HG03095 (cell line): ENCODE results near the gene CACNG5.
"Not testable (repeated sequence)": the region's sequence is repeated elsewhere in the genome, so short reads cannot be mapped to it uniquely, and the experiment has no call there.

Experiments
- ATAC-seq: cut with Tn5 transposase; IDR thresholded peaks from one replicate; pipeline ENCODE4 v1.9.1; 2021; ENCODE audit warnings: moderate library complexity; ENCODE audit not compliant: unreplicated experiment

Gene CACNG5

DNA sequence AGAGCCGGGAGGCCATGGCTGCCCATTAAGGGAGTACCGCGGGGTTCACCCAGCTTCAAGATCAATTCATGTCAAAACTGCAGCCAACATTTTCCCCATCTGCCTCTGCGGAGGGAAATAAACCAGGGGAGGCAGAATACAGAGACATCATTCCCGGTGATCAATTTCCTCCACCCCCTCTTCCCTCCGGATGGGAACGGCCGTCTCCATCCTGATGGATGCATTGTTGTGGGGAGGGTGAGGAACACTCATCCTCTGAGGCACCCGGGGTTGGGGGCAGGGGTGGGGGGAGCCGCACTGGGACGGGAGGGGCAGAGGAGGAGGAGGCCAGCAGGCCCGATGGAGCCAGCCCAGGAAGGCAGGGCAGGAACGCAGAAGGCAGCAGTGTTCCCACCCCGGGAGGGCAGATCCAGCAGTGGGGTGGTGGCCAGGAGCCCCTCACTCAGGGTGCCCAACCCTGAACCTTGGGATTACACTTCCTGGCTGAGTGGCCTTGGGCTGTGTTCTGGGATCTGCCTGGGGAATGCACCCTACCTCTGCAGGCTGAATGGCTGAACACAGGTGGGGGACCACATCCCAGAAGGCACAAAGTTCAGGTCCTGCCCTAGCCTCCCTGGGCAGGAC is 14.2 kb downstream of the CACNG5 start:
- no peak for ATAC-seq

DNA sequence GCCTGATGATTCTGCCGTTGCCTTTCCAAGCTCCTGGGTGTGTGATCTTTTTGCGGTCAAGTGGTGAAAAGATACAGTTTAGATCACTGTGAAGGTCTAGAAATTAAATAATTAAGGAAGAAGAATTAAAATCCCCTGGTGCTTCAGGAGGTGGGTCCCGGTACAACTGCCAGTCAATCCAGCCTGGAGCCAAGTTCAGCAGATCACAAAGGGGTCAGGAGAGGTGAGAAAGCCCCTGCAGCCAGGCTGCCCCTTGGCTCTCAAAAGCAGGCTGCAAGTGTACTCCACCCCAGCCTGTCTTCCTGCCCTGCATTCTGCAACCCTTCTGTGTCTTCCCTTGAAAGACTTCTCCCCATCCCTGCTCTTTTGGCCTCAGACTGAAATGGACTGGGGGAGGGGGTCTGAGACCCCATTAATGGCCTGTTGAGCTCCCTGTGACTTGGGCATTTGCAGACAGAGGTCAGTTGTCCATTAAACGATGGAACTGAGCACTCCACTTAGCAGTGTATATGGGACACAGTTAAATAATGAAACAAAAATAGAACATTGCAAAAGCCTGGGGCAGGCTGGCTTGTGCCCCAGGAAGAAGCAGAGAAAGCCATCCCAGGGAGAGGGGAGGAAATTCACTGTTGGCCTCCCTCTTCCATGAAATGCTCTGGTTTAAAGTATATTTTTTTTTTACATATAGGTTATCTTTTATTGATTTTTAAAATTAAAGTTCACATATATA is 15.1 kb downstream of the CACNG5 start:
- ATAC-seq = no peak

DNA sequence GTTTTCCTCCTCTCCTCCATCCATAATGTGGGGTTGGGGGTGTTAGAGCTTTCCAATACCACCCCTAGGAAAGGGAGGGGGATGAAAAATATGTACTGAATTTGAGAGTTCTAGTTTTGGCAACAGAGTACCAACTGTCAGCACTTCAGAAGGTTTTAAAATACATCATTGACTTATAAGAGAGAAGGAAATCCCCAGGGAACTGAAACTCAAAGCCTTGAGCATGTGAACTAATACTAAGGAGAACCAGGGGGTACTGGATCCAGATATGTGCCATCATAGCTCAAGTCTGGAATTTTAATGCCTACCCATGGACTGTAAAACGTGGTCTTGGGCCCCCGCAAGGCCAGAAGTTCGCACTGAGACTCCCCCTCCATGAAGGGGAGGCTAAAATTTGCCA is 15.8 kb downstream of the CACNG5 start:
- no peak for ATAC-seq

DNA sequence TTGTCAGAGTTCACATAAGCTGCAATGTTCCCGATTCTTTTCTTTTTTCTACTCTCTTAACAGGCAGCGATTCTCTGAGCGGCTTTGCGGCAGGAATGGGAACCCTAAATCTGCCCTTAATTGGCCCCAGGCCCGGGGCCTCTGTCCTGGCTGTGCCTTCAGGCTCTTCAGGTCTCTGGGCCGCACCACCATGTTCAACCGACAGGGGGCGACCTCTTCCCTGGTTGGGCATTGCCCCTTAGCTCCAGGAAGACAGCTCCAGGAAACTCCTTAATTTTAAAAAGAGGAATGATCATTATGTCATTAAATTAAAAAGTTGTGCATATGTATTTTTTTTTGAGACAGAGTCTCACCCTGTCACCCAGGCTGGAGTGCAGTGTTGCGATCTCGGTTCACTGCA is 20.3 kb downstream of the CACNG5 start:
- ATAC-seq = no peak

DNA sequence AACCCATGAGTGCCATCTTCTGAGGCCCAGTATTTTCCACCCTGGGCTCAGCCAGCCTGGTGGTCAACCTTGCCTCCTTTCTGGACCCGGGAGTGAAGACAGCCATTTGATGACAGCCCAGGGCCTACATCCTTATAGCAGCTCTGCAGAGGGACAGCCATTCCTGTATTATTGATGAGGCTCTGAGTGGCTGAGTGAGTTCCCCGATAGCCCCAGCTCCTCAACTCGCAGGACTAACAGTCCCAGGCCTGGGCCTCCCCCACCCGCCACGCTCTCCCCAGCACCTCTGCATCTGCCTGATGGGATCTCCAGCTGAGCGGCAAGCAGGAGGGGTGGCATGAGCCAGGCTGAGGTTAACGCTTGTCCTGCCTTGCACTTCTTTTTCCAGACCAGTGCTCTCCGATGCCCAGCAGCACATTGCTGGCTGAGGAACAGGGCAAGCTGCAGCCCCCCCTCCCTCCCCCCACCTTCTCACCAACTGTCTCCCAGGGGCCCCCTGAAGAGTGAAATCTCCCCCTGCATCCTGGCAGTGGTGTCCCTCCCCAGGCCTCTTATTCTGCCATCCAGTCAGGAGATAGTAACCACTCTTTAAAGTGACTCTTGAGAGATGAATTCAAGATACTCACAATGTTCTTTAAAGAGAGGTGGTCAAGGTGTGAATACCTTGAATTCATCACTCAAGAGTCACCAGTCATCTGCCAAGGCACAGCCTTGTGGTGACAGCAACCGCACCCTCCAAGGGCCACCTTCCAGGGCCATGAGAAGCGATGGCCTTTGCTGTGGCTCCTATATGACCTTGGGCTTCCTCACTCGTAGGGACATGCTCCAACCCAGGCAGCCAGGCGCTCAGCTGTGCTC is 23.5 kb downstream of the CACNG5 start:
- no peak for ATAC-seq

DNA sequence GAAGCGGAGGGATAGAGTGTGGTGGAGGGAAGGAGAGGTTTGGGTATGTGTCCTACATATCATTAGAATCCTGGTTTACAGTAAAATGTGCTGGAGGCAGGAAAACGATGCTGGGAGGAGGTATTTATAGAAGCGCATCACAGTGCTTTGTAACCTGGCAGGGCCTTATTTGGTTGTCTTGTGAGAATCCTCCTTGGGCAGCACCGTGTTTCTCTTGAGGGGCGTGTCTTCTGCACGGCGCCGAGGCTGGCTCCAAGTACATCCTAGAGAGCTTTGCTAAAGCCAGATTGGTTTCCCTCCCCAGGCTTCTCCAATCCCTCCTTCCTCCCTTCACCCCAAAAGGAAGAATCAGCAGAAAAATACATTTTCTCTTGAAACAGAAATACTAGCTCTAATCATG is 24.4 kb downstream of the CACNG5 start:
- ATAC-seq = no peak

DNA sequence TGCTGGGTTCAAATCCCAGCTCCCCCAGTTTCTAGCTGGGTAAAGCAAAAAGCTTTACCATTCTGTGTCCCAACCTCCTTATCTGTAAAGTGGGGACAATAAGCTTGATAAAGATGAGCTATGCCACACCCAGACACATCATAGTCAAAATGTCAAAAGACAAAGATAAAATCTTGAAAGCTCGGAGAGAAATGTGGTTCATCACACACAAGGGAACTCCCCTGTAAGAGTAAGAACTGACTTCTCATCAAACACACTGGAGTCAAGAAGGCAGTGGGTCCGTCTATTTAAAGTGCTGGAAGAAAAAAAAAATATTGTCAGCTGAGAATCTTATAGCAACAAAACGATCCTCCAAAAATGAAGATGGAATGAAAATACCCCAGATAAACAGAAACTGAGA is 25.3 kb downstream of the CACNG5 start:
- no peak for ATAC-seq

DNA sequence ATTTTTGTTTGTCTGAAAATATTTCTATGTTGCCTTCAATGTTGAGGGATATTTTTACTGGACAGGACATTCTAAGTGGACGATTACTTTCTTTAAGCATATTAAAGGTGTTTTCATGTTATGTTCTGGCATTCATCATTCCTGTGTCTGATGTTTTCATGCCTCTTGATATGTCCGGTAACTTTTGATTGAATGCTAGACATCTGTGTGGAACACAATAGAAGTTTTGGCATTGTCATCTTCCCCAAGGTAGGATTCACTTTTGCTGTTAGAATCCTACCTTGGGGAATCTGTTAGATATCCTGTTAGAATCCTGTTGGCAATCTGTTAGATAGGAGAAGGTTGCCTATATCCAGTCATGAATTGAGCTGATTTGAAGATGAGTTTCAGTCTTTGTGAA is 28.9 kb downstream of the CACNG5 start:
- no peak for ATAC-seq

DNA sequence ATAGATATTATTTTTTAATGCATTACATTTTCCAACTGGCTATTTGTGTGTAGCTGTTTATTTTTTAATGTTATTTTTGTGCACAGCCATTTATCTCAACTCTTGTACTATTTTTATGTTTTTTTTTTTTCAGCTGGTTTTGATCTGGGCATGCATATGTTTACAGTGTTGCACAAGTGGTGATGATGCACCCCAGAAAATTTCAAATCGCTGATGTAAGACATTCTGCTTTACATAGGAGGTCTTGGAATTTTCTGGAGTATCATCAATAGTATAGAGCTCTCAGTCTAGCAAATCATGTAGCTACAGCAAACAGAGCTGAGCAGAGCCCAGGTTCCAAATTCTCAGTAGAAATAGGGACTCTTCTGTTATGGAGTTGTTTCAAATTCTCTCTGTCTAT is 30.2 kb downstream of the CACNG5 start:
- no peak for ATAC-seq

DNA sequence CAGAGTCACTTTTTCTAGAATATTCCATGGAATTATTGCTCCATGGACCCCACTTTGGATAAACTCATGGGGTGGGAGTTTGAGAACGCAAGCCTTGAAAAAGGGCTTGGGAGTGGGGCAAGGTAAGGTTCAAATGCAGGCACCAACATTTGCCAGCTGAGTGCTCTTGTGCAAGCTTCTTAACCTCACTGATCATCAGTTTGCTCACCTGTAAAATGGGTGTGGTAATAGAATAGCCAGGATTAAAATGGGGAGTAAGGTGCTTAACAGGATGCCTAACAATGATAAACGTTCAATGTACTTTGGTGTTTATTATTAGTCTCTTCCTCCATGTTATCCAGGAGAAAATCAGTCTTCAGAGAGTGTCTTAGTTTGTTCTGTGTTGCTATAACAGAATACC is 39.0 kb downstream of the CACNG5 start:
- ATAC-seq = no peak

DNA sequence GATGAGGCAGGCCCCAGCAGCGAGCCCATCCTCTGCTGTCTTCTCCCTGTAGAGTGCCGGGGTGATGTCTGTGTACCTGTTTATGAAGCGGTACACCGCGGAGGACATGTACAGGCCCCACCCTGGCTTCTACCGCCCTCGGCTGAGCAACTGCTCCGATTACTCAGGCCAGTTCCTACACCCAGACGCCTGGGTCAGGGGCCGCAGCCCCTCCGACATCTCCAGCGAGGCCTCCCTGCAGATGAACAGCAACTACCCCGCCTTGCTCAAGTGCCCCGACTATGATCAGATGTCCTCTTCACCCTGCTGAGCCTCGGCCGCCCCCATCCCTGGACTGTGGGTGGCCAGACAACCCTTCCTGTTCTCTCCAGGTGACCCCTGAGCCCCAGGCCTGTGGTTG is 50.0 kb downstream of the CACNG5 start:
- no peak for ATAC-seq

DNA sequence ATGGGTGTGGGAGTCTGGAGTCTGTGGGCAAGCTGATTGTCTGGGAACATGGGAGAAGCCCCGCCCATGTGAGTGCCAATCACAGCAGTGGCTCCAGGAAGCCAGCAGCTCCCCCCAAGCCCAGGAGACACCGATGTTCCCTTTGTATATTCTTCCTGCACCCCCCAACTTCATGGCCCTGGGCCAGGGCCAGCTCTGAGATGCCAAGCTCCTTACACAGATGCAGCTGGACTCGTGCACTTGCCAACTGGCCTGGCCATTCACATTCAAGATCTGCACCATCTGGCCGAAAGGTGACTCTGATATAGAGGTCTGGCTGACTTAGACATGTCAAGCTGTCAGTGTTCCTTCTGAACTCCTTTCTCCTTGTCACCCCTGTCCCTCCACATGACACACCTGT is 50.5 kb downstream of the CACNG5 start:
- ATAC-seq = no peak

DNA sequence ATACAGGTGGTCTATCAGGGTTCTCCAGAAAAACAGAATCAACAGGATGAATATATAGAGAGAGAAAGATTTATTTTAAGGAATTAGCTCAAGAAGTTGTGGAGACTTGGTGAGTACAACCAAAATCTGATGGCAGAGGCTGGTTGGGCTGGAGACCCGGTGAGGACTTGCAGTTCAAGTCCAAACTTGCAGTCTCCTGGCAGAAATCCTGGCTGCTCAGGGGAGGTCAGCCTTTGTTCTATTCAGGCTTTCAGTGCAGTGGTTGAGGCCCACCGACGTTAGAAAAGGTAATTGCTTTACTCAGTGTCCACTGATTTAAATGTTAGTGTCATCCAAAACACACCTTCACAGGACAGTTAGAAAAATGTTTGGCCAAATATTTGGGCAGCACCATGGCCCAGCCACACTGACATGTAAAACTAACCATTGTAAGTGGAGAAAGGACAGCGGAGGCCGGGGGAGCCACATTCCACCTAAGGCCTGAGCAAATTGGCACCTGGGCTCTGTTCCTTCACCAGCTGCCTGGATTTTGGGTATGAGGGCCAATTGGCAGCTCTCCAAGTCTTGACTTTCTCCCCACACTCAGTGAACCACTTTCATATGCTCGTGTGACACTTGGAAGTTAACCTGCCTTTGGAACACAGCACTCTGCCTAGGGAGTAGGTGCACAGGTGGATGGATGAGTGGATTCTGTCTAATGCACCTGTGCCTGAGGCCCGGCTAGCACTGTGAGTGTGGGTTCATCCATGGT is 54.7 kb downstream of the CACNG5 start:
- ATAC-seq = no peak

DNA sequence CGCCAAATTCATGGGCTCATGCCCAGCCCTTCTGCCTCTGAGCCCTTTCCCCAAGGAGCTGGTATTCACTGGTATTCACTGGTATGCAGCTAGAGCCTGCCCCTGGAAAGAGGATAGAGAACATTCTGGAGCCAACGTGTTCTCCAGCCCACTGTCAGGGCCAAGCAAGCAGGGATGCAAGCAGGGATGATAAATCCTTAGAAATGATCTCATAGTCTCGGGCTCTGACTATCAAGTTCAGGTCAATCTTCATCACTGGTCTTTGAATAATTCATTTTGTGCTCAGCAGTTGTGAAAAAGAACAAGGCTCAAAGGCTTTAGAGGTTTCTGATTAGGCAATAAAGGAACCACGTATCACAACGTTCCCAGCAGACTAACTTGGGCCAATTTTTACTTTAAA is 57.3 kb downstream of the CACNG5 start:
- ATAC-seq = no peak

DNA sequence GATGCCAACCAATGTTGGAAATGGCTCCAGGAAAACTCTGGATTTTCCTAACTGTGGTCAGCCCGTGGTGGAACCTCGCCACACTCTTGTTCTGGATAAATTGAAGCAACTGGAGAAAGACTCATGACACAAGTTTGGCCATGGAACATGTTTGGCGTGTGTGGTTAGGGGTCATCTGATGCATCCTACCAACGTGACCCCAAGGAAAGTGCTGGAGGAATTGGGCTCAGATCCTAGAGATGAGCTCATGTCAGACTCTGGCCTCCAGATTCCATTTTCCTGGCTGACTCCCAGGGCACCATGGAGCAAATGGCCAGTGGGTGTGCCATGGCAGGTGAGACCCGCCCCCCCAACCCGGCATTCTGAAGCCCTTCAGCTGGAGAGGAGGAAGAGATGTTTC is 58.5 kb downstream of the CACNG5 start:
- ATAC-seq = no peak

DNA sequence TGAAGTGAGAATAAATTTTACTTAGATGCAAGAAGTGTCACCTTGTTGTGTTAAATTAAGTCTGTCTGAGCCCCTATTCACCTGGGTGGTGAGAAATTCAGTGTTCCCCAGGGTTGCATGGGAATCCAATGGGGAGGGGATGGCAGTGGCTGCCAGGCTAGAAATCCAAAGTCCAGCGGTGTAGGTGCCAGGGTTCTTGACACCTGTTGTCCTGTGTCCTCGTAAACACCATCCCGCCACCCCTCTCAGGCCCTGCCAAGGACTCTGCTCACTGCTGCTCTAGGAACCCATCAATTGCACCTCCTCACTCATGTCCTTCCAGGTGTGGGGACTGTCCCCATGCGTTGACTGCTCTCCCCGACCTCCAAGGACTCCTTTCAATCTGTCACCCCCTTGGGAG is 58.9 kb downstream of the CACNG5 start:
- ATAC-seq = no peak

DNA sequence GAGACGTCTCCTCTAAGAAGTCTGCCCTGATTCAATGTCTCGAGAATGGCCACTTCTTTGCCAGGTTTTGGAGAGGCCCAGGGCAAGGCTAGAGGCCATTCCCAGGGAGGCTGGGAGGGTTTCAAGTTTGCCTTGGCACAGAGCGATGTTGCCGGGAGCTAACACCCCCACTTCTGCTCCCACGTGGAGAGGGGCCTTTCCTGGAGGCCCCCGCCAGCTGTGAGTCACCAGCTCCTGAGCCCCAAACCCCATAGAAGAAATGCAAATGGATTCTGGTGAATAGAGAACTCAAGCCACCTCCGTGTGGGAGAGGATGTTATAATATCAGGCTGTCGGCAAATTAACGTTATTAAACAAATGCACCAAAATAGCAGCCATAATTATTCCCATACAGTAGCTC is 62.2 kb downstream of the CACNG5 start:
- no peak for ATAC-seq

DNA sequence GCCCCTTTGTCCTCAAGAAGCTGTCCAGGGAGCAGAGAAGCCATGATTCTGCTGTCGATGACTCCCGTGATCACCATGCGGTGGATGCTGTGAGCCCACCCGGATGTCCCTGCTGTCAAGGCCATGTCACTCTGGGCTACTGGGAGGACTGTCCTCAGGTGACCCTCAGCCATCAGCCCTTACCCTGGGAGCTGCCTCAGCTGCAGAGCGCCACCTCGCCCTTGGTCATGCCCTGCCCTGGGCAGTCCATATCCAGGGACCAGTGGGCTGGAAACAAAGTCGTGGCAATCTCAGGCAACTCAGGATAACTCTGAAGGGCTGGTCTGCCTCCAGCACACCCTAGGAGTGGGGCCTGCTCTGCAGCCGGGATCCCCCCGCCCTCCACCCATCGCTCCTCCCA is 63.6 kb downstream of the CACNG5 start:
- ATAC-seq = no peak

DNA sequence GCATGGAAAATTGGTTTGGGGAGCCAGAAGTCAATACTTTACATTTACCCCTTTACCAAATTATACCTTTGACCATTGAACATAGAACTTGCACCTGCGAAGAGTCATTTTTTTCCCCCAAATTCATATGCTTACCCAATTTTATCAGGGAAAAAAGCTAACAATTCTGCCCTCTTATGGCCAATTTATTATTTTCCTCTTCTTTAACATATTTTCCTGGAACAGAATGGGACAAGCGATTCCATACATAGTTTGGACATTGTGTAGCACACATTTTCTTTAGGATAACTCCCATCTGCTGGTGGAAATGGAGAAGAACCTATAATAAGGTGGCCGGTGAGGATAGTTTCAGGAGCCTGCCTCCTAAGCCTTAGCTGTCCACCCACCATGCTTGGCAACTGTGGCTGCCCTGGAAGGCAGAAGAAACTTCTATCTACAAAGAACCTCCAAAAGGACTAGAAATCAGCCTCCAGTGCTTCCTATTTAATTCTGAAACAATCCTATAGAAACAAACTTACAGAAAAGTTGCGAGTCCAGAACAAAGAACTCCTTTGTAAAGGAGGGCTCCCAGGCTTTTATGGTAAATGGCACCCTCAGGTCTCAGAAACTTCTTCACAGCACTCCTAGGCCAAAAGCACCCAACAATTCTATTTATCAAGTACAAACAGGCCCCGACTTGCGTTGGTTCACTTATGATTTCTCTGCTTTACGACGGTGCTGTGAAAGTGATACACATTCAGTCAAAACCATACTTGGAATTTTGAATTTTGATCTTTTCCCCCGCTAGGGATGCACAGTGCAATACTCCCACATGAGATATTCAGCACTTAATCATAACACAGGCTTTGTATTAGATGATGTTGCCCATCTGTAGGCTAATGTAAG is 65.5 kb downstream of the CACNG5 start:
- no peak for ATAC-seq

DNA sequence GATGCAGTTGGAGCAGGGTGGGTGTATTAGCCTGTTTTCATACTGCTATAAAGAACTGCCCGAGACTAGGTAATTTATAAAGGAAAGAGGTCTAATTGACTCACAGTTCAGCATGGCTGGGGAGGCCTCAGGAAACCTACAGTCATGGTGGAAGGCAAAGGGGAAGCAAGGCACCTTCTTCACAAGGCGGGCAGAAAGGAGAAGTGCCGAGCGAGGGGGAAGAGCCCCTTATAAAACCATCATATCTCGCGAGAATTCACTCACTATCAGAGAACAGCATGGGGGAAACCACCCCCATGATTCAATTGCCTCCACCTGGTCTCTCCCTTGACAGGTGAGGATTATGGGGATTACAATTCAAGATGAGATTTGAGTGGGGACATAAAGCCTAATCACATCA is 68.4 kb downstream of the CACNG5 start:
- not testable (repeated sequence) for ATAC-seq
